Skin epidermis (tissue), 12 donors: ENCODE measurements around the gene DAPK3.
"Not testable (repeated sequence)": the region's sequence is repeated elsewhere in the genome, so short reads cannot be mapped to it uniquely, and the experiment has no call there.

Experiments used
- H3K27ac ChIP-seq, 21 experiments: fragments of 200-600 bp; sonication (generic) in 11 of 21; one replicate each; pipeline ENCODE4 v1.5.0; 2020; ENCODE audit warnings: mild to moderate bottlenecking in 3 of 21, inconsistent platforms in 2 of 21, moderate library complexity in 2 of 21
- H3K4me3 ChIP-seq, 7 experiments: fragments of 200-600 bp; sonication (generic) in 2 of 7; one replicate each; pipeline ENCODE4 v1.5.0; 2020; ENCODE audit warnings: inconsistent platforms in 2 of 7, mild to moderate bottlenecking in 2 of 7, moderate library complexity in 1 of 7

The DAPK3 gene

GRCh38 chr19:3980353-3981251 is 9.7 kb upstream of the DAPK3 start:
- no peak overlapping the region for H3K4me3 ChIP-seq
- H3K27ac ChIP-seq: peak overlapping the region in 1 of 21 experiments; percentile 16

GRCh38 chr19:3979674-3980352 is 8.9 kb upstream of the DAPK3 start:
- Histone ChIP-seq H3K4me3 (no peak overlapping the region), H3K27ac (no peak overlapping the region)

GRCh38 chr19:3979289-3979673 is 8.4 kb upstream of the DAPK3 start:
- H3K27ac ChIP-seq: no peak overlapping the region
- no peak overlapping the region for H3K4me3 ChIP-seq

- no peak overlapping the region for H3K4me3 ChIP-seq
- H3K27ac ChIP-seq: no peak overlapping the region
Observed at GRCh38 chr19:3978145-3978544, 7.2 kb upstream of the DAPK3 start.

- Histone ChIP-seq H3K27ac (no peak overlapping the region), H3K4me3 (no peak overlapping the region)
Observed at GRCh38 chr19:3977242-3978143, 6.6 kb upstream of the DAPK3 start.

- H3K27ac ChIP-seq: no peak overlapping the region
- H3K4me3 ChIP-seq: no peak overlapping the region
Observed at GRCh38 chr19:3976495-3977241, 5.8 kb upstream of the DAPK3 start.

GRCh38 chr19:3975637-3976087 is 4.8 kb upstream of the DAPK3 start:
- no peak overlapping the region for H3K27ac ChIP-seq
- no peak overlapping the region for H3K4me3 ChIP-seq

- no peak overlapping the region for H3K4me3 ChIP-seq
- no peak overlapping the region for H3K27ac ChIP-seq
Observed at GRCh38 chr19:3975144-3975543, 4.2 kb upstream of the DAPK3 start.

GRCh38 chr19:3970313-3970807 is 539 bp downstream of the DAPK3 start:
- peak overlapping the region; percentile 80 to 99 (median 94) for H3K4me3 ChIP-seq
- peak overlapping the region; percentile 84 to 99 (median 95) for H3K27ac ChIP-seq

- Histone ChIP-seq H3K4me3 (peak overlapping the region; percentile 80 to 99 (median 94)), H3K27ac (peak overlapping the region in 20 of 21 experiments; percentile 84 to 99 (median 96))
Observed at GRCh38 chr19:3969435-3970312, 1.2 kb downstream of the DAPK3 start.

GRCh38 chr19:3968556-3969434 is 2.1 kb downstream of the DAPK3 start:
- Histone ChIP-seq H3K4me3 (peak overlapping the region in 5 of 7 experiments; percentile 4 to 99 (median 90)), H3K27ac (peak overlapping the region in 20 of 21 experiments; percentile 13 to 99 (median 94))

- not testable (repeated sequence) for H3K4me3 ChIP-seq
Observed at GRCh38 chr19:3967983-3968382, 2.9 kb downstream of the DAPK3 start.

GRCh38 chr19:3966051-3967017 is 4.6 kb downstream of the DAPK3 start:
- Histone ChIP-seq H3K27ac (no peak overlapping the region), H3K4me3 (no peak overlapping the region)

More at GRCh38 chr19:3967983-3968382, 2.9 kb downstream of the DAPK3 start:
- H3K27ac ChIP-seq: peak overlapping the region in 13 of 21 experiments; percentile 24 to 98 (median 77)

- no peak overlapping the region for H3K4me3 ChIP-seq
- H3K27ac ChIP-seq: no peak overlapping the region
Observed at GRCh38 chr19:3964256-3965194, 6.4 kb downstream of the DAPK3 start.
